Measurements from ENCODE around the gene MRPS5.

Gene MRPS5

GRCh38 chr2:95077530-95077825 lies 44.1 kb downstream of the MRPS5 start:
- DNase-seq (ENCODE audit: low read depth): no peak
- no peak overlapping the region for H3K4me3 ChIP-seq (ENCODE audit: low read depth, low read length)
- TF ChIP-seq CTCF (conservative IDR thresholded peaks at IDR 0.05; ENCODE audit: low read depth, low read length): no peak

DNA sequence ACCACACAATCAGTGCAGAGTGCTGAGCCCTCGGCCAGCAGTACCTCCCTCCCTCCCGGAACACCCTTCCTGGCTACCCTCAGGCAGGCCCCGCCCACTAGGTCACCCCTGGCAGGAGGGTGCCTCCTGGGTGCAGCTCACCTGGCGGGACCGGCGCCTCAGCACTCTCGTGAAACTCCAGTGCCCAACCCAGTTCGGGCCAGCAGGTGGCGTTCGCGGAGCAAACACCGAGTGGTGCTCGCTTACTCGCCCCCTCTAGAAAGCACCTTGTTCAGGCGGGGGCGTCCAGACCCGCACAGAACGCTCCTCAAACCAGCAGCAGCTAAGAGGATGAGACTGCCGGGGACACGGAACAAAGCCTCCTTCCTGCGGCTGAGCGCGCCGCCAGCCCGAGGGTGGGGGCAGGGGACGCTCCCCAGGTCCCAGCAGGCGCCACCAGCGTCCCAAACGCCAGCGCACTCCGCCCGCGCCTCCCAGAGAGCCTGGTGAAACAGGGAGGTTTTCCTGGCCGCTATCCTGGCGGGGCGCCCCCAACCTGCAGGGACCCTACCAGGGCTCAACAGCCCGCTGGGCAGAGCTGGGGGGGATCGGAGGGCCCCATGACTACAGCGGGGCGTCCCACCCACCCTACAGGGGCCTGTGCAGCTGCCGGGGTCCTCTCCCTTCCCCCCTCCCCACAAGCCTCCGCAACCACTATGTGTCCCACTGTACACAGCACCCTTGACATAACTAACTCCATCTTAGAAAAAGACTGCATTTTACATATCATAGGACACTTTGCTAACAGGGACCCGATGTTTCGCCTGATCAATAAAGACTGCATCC lies 44.7 kb downstream of the MRPS5 start:
- DNase-seq (ENCODE audit: low read depth): peak; percentile 61
- peak overlapping the region; percentile 49 for H3K4me3 ChIP-seq (ENCODE audit: low read depth, low read length)
- peak; percentile 87 for TF ChIP-seq CTCF (conservative IDR thresholded peaks at IDR 0.05; ENCODE audit: low read depth, low read length)

DNA sequence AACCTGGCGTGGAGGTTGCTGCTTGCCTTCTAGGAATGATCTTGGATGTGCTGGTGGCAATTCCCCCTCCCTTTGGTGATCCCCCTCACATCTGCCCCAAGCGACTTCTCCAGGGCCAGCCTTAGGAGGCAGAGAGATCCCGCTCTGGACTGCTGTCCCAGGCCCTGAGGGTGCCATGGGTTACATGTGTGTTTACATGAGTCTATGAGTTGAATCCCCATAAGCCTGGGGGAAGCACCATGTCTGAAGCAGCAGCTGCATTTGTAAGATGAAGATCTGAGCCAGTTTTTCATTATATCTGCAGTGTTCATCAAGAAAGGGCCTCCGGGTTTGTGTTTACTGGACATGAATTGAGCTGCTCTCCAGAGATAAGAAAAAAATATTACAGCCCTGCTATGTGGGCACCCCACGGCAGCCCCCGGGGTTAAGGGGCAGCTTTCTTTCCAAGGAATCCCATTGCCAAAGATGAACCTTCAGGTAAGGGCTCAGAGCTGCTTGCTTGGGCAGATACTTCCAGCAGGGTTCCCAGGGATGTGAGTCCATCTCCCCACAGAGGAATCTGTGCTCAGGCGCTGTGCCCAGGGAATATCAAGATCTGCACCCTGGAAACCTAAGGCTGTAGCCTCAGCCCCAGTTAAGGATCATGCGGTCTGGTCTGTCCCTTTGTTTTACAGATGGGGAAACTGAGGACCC lies 46.0 kb downstream of the MRPS5 start:
- TF ChIP-seq CTCF (conservative IDR thresholded peaks at IDR 0.05; ENCODE audit: low read depth, low read length): no peak
- H3K4me3 ChIP-seq (ENCODE audit: low read depth, low read length): no peak overlapping the region
- DNase-seq (ENCODE audit: low read depth): no peak

DNA sequence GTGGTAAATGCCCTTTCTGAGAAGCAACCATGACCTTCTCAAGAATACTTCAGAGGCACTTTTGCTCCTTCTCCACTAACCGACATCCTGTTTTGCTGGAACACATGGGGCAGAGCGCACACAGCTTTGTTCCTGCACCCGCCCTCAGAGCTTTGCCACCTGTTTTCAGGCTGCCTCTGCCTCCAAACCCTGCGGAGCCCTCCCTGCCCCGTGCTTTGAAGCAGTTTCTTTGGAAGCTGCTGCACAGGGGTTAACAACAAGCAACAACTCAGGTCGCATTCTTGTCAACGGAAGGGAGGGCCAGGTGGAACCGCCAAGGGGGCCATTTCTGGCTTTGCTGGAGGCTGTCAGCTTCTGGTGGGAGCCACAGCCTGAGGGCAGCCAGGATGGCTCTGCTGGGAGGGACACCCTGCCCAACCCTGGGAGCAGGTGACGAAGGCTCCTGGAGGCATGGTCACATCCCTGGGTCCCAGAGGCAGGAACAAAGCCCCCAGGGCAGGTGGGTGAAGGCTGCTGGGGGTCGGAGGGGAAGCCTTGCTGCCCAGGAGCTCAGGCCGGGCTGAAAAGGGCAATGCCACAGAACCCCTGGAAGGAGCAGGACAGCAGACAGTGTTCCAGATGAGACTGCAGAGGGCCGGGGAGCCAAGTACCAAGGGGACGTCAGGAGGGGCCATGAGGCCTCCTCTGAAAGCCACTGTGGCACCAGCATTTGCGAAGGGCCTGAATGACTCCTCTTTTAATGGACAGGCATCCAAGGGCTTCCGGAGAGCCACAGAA lies 46.8 kb downstream of the MRPS5 start:
- no peak for DNase-seq (ENCODE audit: low read depth)
- H3K4me3 ChIP-seq (ENCODE audit: low read depth, low read length): no peak overlapping the region
- TF ChIP-seq CTCF (conservative IDR thresholded peaks at IDR 0.05; ENCODE audit: low read depth, low read length): no peak

- no peak for TF ChIP-seq CTCF (conservative IDR thresholded peaks at IDR 0.05; ENCODE audit: low read depth, low read length)
- DNase-seq (ENCODE audit: low read depth): no peak
- H3K4me3 ChIP-seq (ENCODE audit: low read depth, low read length): no peak overlapping the region
These were observed 47.5 kb downstream of the MRPS5 start for GRCh38 chr2:95073856-95074662.

- DNase-seq (ENCODE audit: low read depth): no peak
- no peak for TF ChIP-seq CTCF (conservative IDR thresholded peaks at IDR 0.05; ENCODE audit: low read depth, low read length)
- no peak overlapping the region for H3K4me3 ChIP-seq (ENCODE audit: low read depth, low read length)
These were observed 49.2 kb downstream of the MRPS5 start for GRCh38 chr2:95072424-95072823.

Data from choroid plexus epithelial cell (primary cell).